K562 (cell line): Measurements from ENCODE around the gene MVP. TPM values are rescaled to one million over a fixed set of nuclear protein-coding genes. Genes with fewer than 3 reads are reported as not detected.
A peak's percentile ranks its signal among the peaks of the same experiment; 100 is the strongest.

Experiments
- FOXM1 ChIP-seq, 2 experiments: fragments of 450-650 bp in 1 of 2; sonication (generic) in 1 of 2; formaldehyde crosslinking in 1 of 2; IDR thresholded peaks; 2 replicates each; pipeline versions ENCODE4 v1.6.1 to v1.9.0; 2017 to 2022; ENCODE audit warnings: low read depth in 2 of 2, mild to moderate bottlenecking in 2 of 2, missing genetic modification reagents in 1 of 2, moderate library complexity in 1 of 2
- GABPB2 ChIP-seq: fragments of 250-450 bp; sonication (Bioruptor Pico); conservative IDR thresholded peaks from 2 replicates; pipeline ENCODE4 v1.5.1; 2021; ENCODE audit warnings: mild to moderate bottlenecking
- MTA3 ChIP-seq: fragments of 450-650 bp; formaldehyde crosslinking; IDR thresholded peaks from 2 replicates; pipeline ENCODE4 v1.6.1; 2017; ENCODE audit warnings: mild to moderate bottlenecking, borderline replicate concordance
- MYBL2 ChIP-seq, 2 experiments: fragments of 450-650 bp in 1 of 2; sonication (generic) in 1 of 2; formaldehyde crosslinking in 1 of 2; IDR thresholded peaks; 2 replicates each; pipeline versions ENCODE4 v1.6.1 to v1.8.1; 2017 to 2022; ENCODE audit warnings: borderline replicate concordance in 1 of 2, inconsistent platforms in 1 of 2, low read depth in 1 of 2, mild to moderate bottlenecking in 1 of 2, missing genetic modification reagents in 1 of 2, moderate library complexity in 1 of 2
- NCOA1 ChIP-seq: fragments of 450-650 bp; IDR thresholded peaks from 2 replicates; pipeline ENCODE4 v1.6.1; 2016; ENCODE audit warnings: low read depth
- OTX1 ChIP-seq: fragments of 450-650 bp; formaldehyde crosslinking; IDR thresholded peaks from 2 replicates; pipeline ENCODE4 v1.4.0; 2022; ENCODE audit warnings: mild to moderate bottlenecking
- PML ChIP-seq: IDR thresholded peaks from 2 replicates; pipeline ENCODE4 v1.6.1; 2012; ENCODE audit warnings: low read length, inconsistent platforms
- PTRF ChIP-seq: fragments of 450-650 bp; IDR thresholded peaks from 2 replicates; pipeline ENCODE4 v1.6.1; 2016; ENCODE audit warnings: mild to moderate bottlenecking, missing genetic modification characterization, missing compliant biosample characterization
- RNF2 ChIP-seq: sonication (generic); IDR thresholded peaks from 2 replicates; pipeline ENCODE4 v1.6.1; 2016
- RUNX1 ChIP-seq: sonication (generic); IDR thresholded peaks from 2 replicates; pipeline ENCODE4 v1.6.1; 2016; ENCODE audit warnings: antibody characterized with exemption, low read depth
- SREBF2 ChIP-seq: sonication (generic); formaldehyde crosslinking; IDR thresholded peaks from 2 replicates; pipeline ENCODE4 v1.4.0; 2020; ENCODE audit warnings: mild to moderate bottlenecking, missing genetic modification reagents
- STAT5A ChIP-seq: IDR thresholded peaks from 2 replicates; pipeline ENCODE4 v1.6.1; 2012; ENCODE audit warnings: low read length, inconsistent platforms, borderline replicate concordance
- TFAM ChIP-seq: fragments of 250-450 bp; sonication (Bioruptor Pico); conservative IDR thresholded peaks from 2 replicates; pipeline ENCODE4 v1.5.0; 2021; ENCODE audit warnings: mild to moderate bottlenecking, moderate library complexity
- TRIM28 ChIP-seq: fragments of 450-650 bp; IDR thresholded peaks from 2 replicates; pipeline ENCODE4 v1.6.1; 2017
- XRCC5 ChIP-seq: fragments of 200-400 bp; formaldehyde crosslinking; IDR thresholded peaks from 2 replicates; pipeline ENCODE4 v1.6.1; 2017; ENCODE audit warnings: low read depth, mild to moderate bottlenecking, low read length
- ZNF124 ChIP-seq: sonication (generic); formaldehyde crosslinking; IDR thresholded peaks from 2 replicates; pipeline ENCODE4 v1.8.1; 2022; ENCODE audit warnings: missing genetic modification reagents
- ZNF561 ChIP-seq: fragments of 450-650 bp; formaldehyde crosslinking; conservative IDR thresholded peaks from 2 replicates; pipeline ENCODE4 v1.4.0; 2020; ENCODE audit warnings: mild to moderate bottlenecking, moderate library complexity
- ZNF696 ChIP-seq: fragments of 250-450 bp; sonication (Bioruptor Pico); conservative IDR thresholded peaks from 2 replicates; pipeline ENCODE4 v1.4.0; 2020; ENCODE audit warnings: mild to moderate bottlenecking, moderate library complexity
- polyA plus RNA-seq, 8 experiments: library from polyadenylated mRNA; depleted of rRNA in 4 of 8; stranded (reverse) in 5 of 8; unstranded in 3 of 8; fragments of >200 nt; fragmentation: Nextera tagmentation in 2 of 8; fragmentation: Illumina TruSeq in 1 of 8; extraction: Ambion mirVana in 2 of 8; extraction: Trizol in 1 of 8; gene quantifications; 2 replicates each; pipeline versions ENCODE4 v1.2.1 to v1.2.3, GENCODE V29; 2011 to 2014; ENCODE audit warnings: inconsistent platforms in 1 of 8, missing spikeins in 1 of 8
- total RNA-seq, 7 experiments: library from RNA; depleted of rRNA in 6 of 7; stranded (reverse); fragments of >200 nt in 6 of 7; fragmentation: Illumina TruSeq in 2 of 7; extraction: Trizol in 2 of 7; gene quantifications; 2 replicates each; pipeline versions ENCODE4 v1.2.1 to v1.2.3, GENCODE V29; 2011 to 2021; ENCODE audit warnings: low replicate concordance in 1 of 7
- TF ChIP-seq, protein P1 (sequence below): fragments of 250-450 bp; sonication (Bioruptor Pico); IDR thresholded peaks from 2 replicates; pipeline ENCODE4 v1.6.1; 2021; ENCODE audit warnings: mild to moderate bottlenecking
- TF ChIP-seq, protein P2 (sequence below): sonication (generic); formaldehyde crosslinking; IDR thresholded peaks from 2 replicates; pipeline ENCODE4 v1.8.1; 2023; ENCODE audit warnings: mild to moderate bottlenecking, missing genetic modification reagents
- TF ChIP-seq, protein P3 (sequence below), 2 experiments: IDR thresholded peaks; 2 replicates each; pipeline ENCODE4 v1.6.1; 2011; ENCODE audit warnings: borderline replicate concordance in 1 of 2, control low read depth in 1 of 2, low read depth in 1 of 2, low read length in 1 of 2, mild to moderate bottlenecking in 1 of 2, mixed read lengths in 1 of 2, moderate library complexity in 1 of 2; ENCODE audit not compliant: insufficient read depth in 1 of 2, insufficient read length in 1 of 2, poor library complexity in 1 of 2, severe bottlenecking in 1 of 2; ENCODE audit errors: extremely low read depth in 1 of 2
- TF ChIP-seq, protein P4 (sequence below): fragments of 450-650 bp; formaldehyde crosslinking; IDR thresholded peaks from 2 replicates; pipeline ENCODE4 v1.4.0; 2022; ENCODE audit warnings: mild to moderate bottlenecking, moderate library complexity

Gene MVP
- total and polyA plus RNA-seq, 9 of the 15 experiments (the other 6 are each of a cell fraction or from before 2014, with no cell fraction given) = 0.39 to 1.9 (median 0.76) TPM; not detected in 2

DNA sequence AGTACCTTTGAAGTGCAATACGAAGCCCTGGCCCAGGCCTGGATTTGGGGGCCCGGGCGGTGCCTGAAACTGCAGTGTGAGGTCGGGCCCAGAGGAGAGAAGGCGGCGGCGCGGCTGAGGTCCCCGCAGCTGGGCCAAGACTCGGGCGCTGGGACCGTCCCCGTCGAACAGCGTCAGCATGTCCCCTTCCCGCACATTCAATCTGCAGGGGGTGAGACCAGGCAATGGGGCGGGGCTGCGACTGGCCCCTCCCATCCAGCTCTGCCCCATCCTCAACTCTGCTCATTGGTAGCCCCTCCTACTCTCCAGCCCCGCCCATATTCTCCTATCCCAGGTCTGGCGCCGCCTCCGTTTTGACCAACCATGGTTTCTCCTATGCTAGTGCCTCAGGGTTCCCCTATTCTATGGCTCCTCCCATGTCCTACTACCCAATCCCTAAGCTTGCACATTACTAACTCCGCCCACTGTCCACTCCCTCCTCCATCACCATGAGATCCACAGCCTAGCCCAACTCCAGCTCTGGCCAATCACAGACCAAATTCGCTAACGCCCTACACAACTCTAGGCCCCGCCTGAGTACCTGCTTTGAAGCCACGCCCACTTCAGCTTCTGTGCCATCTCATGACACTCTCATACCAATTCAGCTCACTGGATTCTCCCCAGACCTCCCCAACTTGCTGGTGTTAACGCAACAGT is 57.2 kb downstream of the MVP start (continued):
- TF ChIP-seq PTRF (tag) (no peak), FOXM1 (IDR thresholded peaks at IDR 0.05; ENCODE audit: low read depth) (no peak), FOXM1 (CRISPR knock-in tag; IDR thresholded peaks at IDR 0.05; ENCODE audit: low read depth) (no peak), MYBL2 (IDR thresholded peaks at IDR 0.05; ENCODE audit: low read depth) (no peak), MYBL2 (CRISPR knock-in tag; IDR thresholded peaks at IDR 0.05; ENCODE audit: borderline replicate concordance) (no peak), XRCC5 (no peak), RNF2 (no peak), GABPB2 (CRISPR knock-in tag) (no peak), MTA3 (no peak), TRIM28 (no peak), ZNF124 (no peak), NCOA1 (no peak), OTX1 (CRISPR knock-in tag) (peak; percentile 64; the same call in 1 of the 2 replicates), ZNF696 (CRISPR knock-in tag) (no peak), RUNX1 (no peak), SREBF2 (CRISPR knock-in tag) (no peak), ZNF561 (CRISPR knock-in tag) (no peak), PML (no peak), TFAM (no peak), STAT5A (no peak)
- TF ChIP-seq, protein P1, sequence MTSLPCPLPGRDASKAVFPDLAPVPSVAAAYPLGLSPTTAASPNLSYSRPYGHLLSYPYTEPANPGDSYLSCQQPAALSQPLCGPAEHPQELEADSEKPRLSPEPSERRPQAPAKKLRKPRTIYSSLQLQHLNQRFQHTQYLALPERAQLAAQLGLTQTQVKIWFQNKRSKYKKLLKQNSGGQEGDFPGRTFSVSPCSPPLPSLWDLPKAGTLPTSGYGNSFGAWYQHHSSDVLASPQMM (CRISPR knock-in tag) = no peak
- TF ChIP-seq, protein P2, sequence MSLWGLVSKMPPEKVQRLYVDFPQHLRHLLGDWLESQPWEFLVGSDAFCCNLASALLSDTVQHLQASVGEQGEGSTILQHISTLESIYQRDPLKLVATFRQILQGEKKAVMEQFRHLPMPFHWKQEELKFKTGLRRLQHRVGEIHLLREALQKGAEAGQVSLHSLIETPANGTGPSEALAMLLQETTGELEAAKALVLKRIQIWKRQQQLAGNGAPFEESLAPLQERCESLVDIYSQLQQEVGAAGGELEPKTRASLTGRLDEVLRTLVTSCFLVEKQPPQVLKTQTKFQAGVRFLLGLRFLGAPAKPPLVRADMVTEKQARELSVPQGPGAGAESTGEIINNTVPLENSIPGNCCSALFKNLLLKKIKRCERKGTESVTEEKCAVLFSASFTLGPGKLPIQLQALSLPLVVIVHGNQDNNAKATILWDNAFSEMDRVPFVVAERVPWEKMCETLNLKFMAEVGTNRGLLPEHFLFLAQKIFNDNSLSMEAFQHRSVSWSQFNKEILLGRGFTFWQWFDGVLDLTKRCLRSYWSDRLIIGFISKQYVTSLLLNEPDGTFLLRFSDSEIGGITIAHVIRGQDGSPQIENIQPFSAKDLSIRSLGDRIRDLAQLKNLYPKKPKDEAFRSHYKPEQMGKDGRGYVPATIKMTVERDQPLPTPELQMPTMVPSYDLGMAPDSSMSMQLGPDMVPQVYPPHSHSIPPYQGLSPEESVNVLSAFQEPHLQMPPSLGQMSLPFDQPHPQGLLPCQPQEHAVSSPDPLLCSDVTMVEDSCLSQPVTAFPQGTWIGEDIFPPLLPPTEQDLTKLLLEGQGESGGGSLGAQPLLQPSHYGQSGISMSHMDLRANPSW (CRISPR knock-in tag) = no peak
- TF ChIP-seq, protein P3, sequence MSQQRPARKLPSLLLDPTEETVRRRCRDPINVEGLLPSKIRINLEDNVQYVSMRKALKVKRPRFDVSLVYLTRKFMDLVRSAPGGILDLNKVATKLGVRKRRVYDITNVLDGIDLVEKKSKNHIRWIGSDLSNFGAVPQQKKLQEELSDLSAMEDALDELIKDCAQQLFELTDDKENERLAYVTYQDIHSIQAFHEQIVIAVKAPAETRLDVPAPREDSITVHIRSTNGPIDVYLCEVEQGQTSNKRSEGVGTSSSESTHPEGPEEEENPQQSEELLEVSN (IDR thresholded peaks at IDR 0.05; ENCODE audit: borderline replicate concordance in 1 of 2, extremely low read depth in 1 of 2, insufficient read depth in 1 of 2, insufficient read length in 1 of 2, low read depth in 1 of 2, low read length in 1 of 2, poor library complexity in 1 of 2, severe bottlenecking in 1 of 2) = peak; percentile 48 to 55
- TF ChIP-seq, protein P4, sequence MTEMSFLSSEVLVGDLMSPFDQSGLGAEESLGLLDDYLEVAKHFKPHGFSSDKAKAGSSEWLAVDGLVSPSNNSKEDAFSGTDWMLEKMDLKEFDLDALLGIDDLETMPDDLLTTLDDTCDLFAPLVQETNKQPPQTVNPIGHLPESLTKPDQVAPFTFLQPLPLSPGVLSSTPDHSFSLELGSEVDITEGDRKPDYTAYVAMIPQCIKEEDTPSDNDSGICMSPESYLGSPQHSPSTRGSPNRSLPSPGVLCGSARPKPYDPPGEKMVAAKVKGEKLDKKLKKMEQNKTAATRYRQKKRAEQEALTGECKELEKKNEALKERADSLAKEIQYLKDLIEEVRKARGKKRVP (CRISPR knock-in tag) = no peak
